Right lobe of liver (tissue), 6 donors: ENCODE data around the gene RARS2. TPM values are rescaled to one million over a fixed set of nuclear protein-coding genes. Genes with fewer than 3 reads are reported as not detected.
"Not testable (repeated sequence)": the region's sequence is repeated elsewhere in the genome, so short reads cannot be mapped to it uniquely, and the experiment has no call there.

Experiments
- ATAC-seq, 4 donors: fragments of 200-7000 bp; cut with Tn5 transposase; one replicate each; pipeline ENCODE4 v1.9.1; 2020; ENCODE audit warnings: mild to moderate bottlenecking in 4 of 4, moderate library complexity in 4 of 4
- DNase-seq, 3 donors: peaks; one replicate each; pipeline ENCODE4 v3.0.0-alpha.2; 2020
- H3K27ac ChIP-seq, 3 donors: fragments of 200-600 bp; one replicate each; pipeline ENCODE4 v1.8.0; 2022
- H3K27me3 ChIP-seq, 2 donors: fragments of 200-600 bp; one replicate each; pipeline ENCODE4 v1.8.0; 2022
- H3K36me3 ChIP-seq, 4 donors: fragments of 200-600 bp; sonication (generic) in 1 of 4; one replicate each; pipeline versions ENCODE4 v1.5.1 to v1.8.0; 2017 to 2022; ENCODE audit warnings: control low read depth in 1 of 4
- H3K4me1 ChIP-seq, 4 donors: fragments of 200-600 bp; sonication (generic) in 1 of 4; one replicate each; pipeline versions ENCODE4 v1.5.1 to v1.8.0; 2017 to 2022; ENCODE audit warnings: control low read depth in 1 of 4
- H3K4me3 ChIP-seq, 3 donors: fragments of 200-600 bp; one replicate each; pipeline ENCODE4 v1.8.0; 2022
- H3K9me3 ChIP-seq, 4 donors: fragments of 200-600 bp; sonication (generic) in 1 of 4; one replicate each; pipeline versions ENCODE4 v1.5.1 to v1.8.0; 2017 to 2022; ENCODE audit warnings: control low read depth in 1 of 4
- CTCF ChIP-seq, 4 donors: fragments of 200-600 bp in 3 of 4; fragments of 450-650 bp in 1 of 4; IDR thresholded peaks; one replicate each; pipeline versions ENCODE4 v1.5.1 to v1.8.0; 2016 to 2022; ENCODE audit warnings: antibody characterized with exemption in 4 of 4, mild to moderate bottlenecking in 2 of 4
- POLR2A ChIP-seq: fragments of 450-650 bp; IDR thresholded peaks from one replicate; pipeline ENCODE4 v1.6.1; 2017; ENCODE audit warnings: antibody characterized with exemption, mild to moderate bottlenecking
- WGBS: methylation state at CpG from one replicate; pipeline ENCODE4 v1.1.6; 2018; ENCODE audit warnings: low coverage, low lambda C conversion rate; ENCODE audit not compliant: insufficient coverage; ENCODE audit errors: missing lambda C conversion rate; 5-methylcytosine and 5-hydroxymethylcytosine counted together
- intact Hi-C, 2 donors: fragments of 100-400 bp; cut with DNase I; formaldehyde crosslinking; loops; one replicate each; pipeline versions ENCODE4 v1.11.2 to v1.14.1; 2022
- total RNA-seq, 6 experiments: library from RNA; depleted of rRNA in 2 of 6; stranded (reverse); fragments of >200 nt in 2 of 6; fragmentation: NEBNext Ultra II Directional in 3 of 6; extraction: Animal tissue kit (Norgen Biotek cat#: 25700) in 3 of 6; gene quantifications; one replicate each; pipeline versions ENCODE4 v1.1.0 to v1.2.4, GENCODE V29; 2016 to 2023
- donor health status: DM: no; HTN: yes; CAD: no.
- donor health status: DM: no; HTN: no; CAD: no.
- donor health status: DM: no; HTN: no; CAD: no.
- donor health status: DM: no; HTN: yes; CAD: no.
- donor health status: DM: no; HTN: yes; CAD: no.

Gene RARS2
- total RNA-seq, 6 experiments from 2014 or later, result 13.5 to 19.3 (median 14.6) TPM

DNA sequence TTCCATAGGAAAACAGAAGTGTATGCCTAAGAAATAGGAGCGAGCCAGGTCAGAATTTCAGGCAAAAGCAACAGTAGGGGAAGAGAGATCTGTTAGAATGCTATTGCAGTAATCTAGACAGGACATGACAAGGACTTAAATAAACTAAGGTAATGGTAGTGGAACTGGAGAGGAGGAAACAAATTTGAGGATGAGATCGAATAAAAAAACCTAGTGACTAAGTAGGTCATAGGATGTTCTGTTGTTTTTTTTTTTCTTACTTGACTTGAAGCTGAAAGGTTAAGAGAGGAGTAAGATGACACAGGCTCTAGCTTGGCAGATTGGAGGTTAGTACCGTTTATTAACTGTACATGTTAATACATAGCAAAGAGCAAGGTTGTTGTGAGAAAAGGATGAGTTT is 28.7 kb upstream of the RARS2 start:
- Histone ChIP-seq H3K27me3 (no peaks in the 10 kb centered on the region), H3K36me3 (peaks cover 0 to 3% (median 0%) of the 10 kb centered on the region in 4 donors), H3K9me3 (no peaks in the 10 kb centered on the region), H3K27ac (no peak overlapping the region), H3K4me1 (peaks cover 0 to 25% (median 5%) of the 10 kb centered on the region in 4 donors), H3K4me3 (no peak overlapping the region)
- ATAC-seq (no peak), DNase-seq (no peak)
- no peak for TF ChIP-seq CTCF (IDR thresholded peaks at IDR 0.05)
- no peak for TF ChIP-seq POLR2A
- intact Hi-C loops, result no loop called here
- 81% methylated on average over 3 of the region's 3 CpGs for WGBS

- Histone ChIP-seq H3K9me3 (no peaks in the 10 kb centered on the region), H3K27me3 (no peaks in the 10 kb centered on the region), H3K27ac (no peak overlapping the region), H3K4me3 (no peak overlapping the region), H3K4me1 (peaks cover 0 to 18% (median 0%) of the 10 kb centered on the region in 4 donors), H3K36me3 (peaks cover 0 to 10% (median 3%) of the 10 kb centered on the region in 4 donors)
- TF ChIP-seq POLR2A (no peak), CTCF (IDR thresholded peaks at IDR 0.05) (no peak)
- ATAC-seq, result no peak
- intact Hi-C loops, result no loop called here
- DNase-seq, result no peak
- 100% methylated on average over 3 of the region's 4 CpGs for WGBS
Measured at GRCh38 chr6:87617405-87617804, 27.6 kb upstream of the RARS2 start.

DNA sequence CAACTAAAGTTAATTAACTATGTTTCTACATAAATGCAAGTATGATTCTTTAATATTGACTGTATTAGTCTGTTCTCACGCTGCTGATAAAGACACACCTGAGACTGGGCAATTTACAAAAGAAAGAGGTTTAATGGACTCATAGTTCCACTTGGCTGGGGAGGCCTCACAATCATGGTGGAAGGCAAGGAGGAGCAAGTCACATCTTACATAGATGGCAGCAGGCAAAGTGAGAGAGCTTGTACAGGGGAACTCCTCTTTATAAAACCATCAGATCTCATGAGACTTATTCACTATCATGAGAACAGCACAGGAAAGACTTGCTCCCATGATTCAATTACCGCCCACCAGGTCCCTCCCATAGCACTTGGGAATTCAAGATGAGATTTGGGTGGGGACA is 23.2 kb upstream of the RARS2 start:
- peaks cover 0 to 17% (median 3%) of the 10 kb centered on the region in 4 donors for H3K36me3 ChIP-seq
- peaks cover 0 to 15% (median 0%) of the 10 kb centered on the region in 4 donors for H3K4me1 ChIP-seq
- H3K9me3 ChIP-seq, H3K4me3 ChIP-seq, ATAC-seq, DNase-seq, H3K27me3 ChIP-seq, H3K27ac ChIP-seq, intact Hi-C loops: not testable (repeated sequence)
- 100% methylated on average over 1 of the region's 2 CpGs for WGBS

DNA sequence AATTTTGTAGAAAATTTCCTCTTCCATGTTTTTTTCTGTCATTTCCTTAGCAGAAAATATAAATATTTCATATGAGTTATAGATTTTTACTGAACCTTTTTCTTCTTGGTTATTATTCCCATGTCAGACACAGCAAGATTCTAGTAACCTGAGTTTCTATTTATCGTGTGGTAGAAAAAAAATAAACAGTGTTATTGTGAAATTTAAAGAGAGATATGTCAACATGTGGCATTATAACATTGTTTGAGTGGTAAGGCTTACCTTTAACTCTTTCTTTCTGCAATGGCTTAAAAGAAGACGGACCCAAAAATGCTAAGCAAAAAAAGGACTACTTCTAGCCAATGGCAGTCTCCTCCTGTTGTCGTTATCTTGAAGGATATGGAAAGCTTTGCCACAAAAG is 19.0 kb upstream of the RARS2 start:
- Histone ChIP-seq H3K36me3 (peaks cover 0 to 23% (median 3%) of the 10 kb centered on the region in 4 donors), H3K4me3 (no peak overlapping the region)

GRCh38 chr6:87606199-87606598 is 16.4 kb upstream of the RARS2 start:
- Histone ChIP-seq H3K4me1 (peaks cover 0 to 7% (median 0%) of the 10 kb centered on the region in 4 donors), H3K27ac (no peak overlapping the region), H3K4me3 (no peak overlapping the region), H3K9me3 (no peaks in the 10 kb centered on the region), H3K27me3 (no peaks in the 10 kb centered on the region), H3K36me3 (peaks cover 0 to 11% (median 0%) of the 10 kb centered on the region in 4 donors)
- no peak for TF ChIP-seq POLR2A
- TF ChIP-seq CTCF (IDR thresholded peaks at IDR 0.05), result no peak
- DNase-seq (no peak), ATAC-seq (no peak)
- intact Hi-C loops, result no loop called here
- 95% methylated on average over 2 of the region's 2 CpGs for WGBS

More for the DNA sequence above, 19.0 kb upstream of the RARS2 start:
- Histone ChIP-seq H3K9me3 (no peaks in the 10 kb centered on the region), H3K4me1 (peaks cover 0 to 7% (median 0%) of the 10 kb centered on the region in 4 donors), H3K27ac (peak overlapping the region in 1 of 3 donors; percentile 11), H3K27me3 (no peaks in the 10 kb centered on the region)
- intact Hi-C loops, result no loop called here
- ATAC-seq (peak in 3 of 4 donors; percentile 59 to 73 (median 67)), DNase-seq (no peak)
- WGBS, result 61% methylated on average over 3 of the region's 3 CpGs
- TF ChIP-seq CTCF (IDR thresholded peaks at IDR 0.05), result no peak
- TF ChIP-seq POLR2A, result no peak
